Upper lobe of left lung (tissue), 4 donors: ENCODE measurements around the gene WDR48.

Experiments
- CTCF ChIP-seq, 6 experiments: fragments of 450-650 bp in 4 of 6; fragments of 200-600 bp in 2 of 6; sonication (generic) in 2 of 6; IDR thresholded peaks; one replicate each; pipeline ENCODE4 v1.5.1; 2016 to 2019; ENCODE audit warnings: antibody characterized with exemption in 6 of 6
- POLR2A ChIP-seq, 4 donors: fragments of 450-650 bp; IDR thresholded peaks; one replicate each; pipeline ENCODE4 v1.5.1; 2016 to 2017; ENCODE audit warnings: antibody characterized with exemption in 4 of 4, mild to moderate bottlenecking in 2 of 4

DNA sequence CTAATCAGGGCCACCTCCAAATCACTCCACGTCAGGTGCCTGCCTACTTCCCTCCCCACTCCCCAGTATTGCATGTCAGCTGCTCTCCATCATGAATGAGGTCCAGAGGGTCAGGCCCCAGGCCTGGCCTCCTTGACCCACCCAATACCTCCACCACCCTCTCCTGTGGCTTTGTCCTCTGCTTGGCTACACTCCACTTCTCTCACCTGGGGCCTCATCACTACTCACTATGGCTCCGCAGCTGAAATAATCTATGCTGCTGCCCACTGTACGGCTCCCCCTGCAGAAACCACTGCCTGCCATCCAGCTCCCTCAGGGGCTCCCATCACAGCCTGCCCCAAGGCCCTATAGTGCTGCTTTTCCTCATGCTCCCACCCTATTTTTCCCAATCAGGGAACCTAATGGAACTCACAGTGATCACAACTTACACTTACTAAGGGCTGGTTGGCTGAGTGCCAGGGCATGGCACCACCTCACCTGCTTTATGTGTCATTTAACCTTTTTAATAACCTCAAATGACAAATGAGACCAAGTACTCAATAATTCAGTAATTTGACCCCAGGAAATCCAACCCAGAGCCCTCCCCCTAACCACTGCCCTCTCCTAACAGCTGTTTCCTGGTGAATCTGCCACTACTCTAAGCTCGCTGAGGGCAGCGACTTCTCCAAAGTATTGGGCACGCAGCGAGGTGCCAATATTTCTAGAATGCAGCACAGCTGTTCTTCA is 53.3 kb downstream of the WDR48 start:
- TF ChIP-seq CTCF (IDR thresholded peaks at IDR 0.05) (no peak), POLR2A (IDR thresholded peaks at IDR 0.05) (no peak)
